ENCODE measurements around the gene NMUR1.

Gene NMUR1

GRCh38 chr2:231531466-231531865 lies 1.2 kb upstream of the NMUR1 start:
- TF ChIP-seq, protein P1, sequence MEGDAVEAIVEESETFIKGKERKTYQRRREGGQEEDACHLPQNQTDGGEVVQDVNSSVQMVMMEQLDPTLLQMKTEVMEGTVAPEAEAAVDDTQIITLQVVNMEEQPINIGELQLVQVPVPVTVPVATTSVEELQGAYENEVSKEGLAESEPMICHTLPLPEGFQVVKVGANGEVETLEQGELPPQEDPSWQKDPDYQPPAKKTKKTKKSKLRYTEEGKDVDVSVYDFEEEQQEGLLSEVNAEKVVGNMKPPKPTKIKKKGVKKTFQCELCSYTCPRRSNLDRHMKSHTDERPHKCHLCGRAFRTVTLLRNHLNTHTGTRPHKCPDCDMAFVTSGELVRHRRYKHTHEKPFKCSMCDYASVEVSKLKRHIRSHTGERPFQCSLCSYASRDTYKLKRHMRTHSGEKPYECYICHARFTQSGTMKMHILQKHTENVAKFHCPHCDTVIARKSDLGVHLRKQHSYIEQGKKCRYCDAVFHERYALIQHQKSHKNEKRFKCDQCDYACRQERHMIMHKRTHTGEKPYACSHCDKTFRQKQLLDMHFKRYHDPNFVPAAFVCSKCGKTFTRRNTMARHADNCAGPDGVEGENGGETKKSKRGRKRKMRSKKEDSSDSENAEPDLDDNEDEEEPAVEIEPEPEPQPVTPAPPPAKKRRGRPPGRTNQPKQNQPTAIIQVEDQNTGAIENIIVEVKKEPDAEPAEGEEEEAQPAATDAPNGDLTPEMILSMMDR (IDR thresholded peaks at IDR 0.05) = no peak
- no peak for TF ChIP-seq ZFX (IDR thresholded peaks at IDR 0.05; ENCODE audit: borderline replicate concordance)
- no peak overlapping the region for H3K27ac ChIP-seq

DNA sequence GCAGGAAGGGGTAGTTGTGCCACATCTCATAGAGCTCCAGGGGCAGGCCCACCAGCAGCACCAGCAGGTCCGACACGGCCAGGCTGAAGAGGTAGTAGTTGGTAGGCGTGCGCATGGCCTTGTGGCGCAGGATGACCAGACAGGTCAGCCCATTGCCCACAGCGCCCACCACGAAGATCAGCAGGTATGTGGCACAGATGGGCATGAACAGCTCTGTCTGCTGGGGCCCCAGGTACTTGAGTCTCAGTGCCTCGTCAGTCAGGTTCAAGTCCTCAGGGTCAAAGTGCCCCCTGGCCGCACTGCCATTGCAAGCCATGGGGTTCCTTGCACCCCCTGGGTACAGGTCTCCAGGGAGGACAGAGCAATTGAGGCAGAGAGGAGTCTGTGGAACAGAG lies 1.6 kb downstream of the NMUR1 start:
- TF ChIP-seq, protein P1 (IDR thresholded peaks at IDR 0.05) = no peak
- no peak for TF ChIP-seq ZFX (IDR thresholded peaks at IDR 0.05; ENCODE audit: borderline replicate concordance)

GRCh38 chr2:231527955-231528635 lies 2.1 kb downstream of the NMUR1 start:
- no peak overlapping the region for H3K27ac ChIP-seq

More for the DNA sequence above, 1.6 kb downstream of the NMUR1 start:
- H3K27ac ChIP-seq = no peak overlapping the region

DNA sequence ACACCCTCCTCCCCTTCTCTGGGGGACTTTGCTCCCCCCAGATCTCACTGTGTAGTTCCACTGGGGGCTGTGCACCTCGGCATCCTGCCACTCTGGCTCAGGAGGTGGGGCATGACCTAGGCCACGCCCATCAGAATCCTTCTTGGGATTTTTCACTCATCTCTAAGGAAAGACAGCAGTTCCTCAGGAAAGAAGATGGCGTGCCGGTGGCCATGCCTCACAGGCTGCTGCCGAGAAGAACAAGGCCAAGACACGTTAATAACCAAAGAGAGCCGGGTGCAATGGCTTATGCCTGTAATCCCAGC lies 3.2 kb downstream of the NMUR1 start:
- TF ChIP-seq ZFX (IDR thresholded peaks at IDR 0.05; ENCODE audit: borderline replicate concordance) = no peak
- TF ChIP-seq, protein P1 (IDR thresholded peaks at IDR 0.05) = no peak
- H3K27ac ChIP-seq = no peak overlapping the region

More at GRCh38 chr2:231527955-231528635, 2.1 kb downstream of the NMUR1 start:
- no peak for TF ChIP-seq ZFX (IDR thresholded peaks at IDR 0.05; ENCODE audit: borderline replicate concordance)
- TF ChIP-seq, protein P1 (IDR thresholded peaks at IDR 0.05) = no peak

DNA sequence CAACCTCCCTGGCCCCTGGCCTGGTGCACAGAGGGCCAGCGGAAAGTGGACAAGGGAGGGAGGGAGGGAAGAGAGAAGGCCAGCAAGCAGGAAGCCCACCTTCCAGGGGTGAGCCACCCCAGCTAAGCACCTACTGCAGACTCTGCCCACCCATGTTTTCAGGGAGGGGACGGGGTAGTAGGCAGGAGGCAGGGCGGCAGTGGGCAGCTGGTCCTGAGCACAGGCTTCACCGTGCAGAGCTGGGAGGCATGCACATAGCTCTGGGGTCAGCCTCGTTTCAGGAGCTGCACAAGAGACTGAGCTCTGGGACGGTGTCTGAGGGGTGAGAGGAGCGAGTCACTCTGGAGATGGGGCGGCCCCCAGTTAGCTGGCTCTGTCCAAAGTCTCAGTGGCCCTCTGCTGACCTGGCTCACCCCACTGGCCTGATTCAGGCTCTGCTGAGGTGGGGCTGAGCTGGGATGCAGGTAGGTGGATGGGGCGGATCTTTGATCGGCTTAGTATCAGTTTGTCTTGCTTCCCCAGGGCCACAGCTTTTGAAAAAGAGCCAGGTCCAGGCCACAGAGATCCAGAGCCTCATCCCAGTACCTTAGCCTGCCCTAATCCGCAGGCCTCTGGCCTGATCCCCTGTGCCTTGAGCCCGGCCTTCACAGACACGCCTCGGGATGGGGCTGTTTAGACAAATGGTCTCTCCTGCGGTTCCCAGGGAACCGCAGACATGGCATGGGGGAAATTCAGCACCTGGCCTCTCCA lies 3.7 kb downstream of the NMUR1 start:
- no peak overlapping the region for H3K27ac ChIP-seq

DNA sequence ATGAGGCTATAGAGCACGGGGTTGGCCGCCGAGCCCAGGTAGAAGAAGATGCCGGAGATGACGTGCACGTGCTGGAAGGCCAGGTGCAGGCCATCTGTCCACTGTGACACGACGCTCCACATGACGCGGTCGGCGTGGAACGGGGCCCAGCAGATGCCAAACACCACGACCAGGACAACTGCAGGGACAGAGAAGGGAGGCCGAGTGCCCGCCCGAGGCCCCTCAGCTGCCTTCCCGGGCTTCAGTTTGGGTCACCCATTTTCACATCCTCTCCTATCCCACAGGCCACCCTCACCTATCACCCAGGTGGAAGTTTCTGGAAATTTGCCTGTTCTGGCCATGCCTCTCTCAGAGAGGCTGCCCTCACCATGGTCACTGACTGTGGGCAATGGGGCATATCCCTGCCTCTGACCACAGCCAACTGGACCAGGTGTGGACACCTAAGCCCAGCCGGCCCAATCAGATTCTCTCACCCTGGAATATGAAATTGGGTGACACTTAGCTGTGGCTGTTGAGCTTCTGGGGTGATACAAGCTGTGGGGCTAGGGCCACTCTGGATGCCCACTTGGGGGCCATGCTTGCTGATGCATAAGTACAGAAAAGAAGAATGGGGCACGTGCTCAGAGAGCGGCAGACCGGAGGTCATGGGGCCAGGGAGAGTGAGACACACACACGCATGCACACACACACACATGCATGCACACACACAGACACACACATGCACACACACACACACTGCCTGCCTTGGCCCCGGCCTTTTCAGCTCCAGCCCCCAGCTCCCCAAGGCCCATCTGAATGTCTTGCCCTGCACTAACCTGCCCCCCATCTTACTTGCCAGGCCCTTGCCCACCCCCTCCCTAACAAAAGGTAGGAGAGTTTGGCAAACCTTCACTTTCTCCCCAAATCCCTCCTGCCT lies 4.7 kb downstream of the NMUR1 start:
- H3K27ac ChIP-seq = no peak overlapping the region
- no peak for TF ChIP-seq ZFX (IDR thresholded peaks at IDR 0.05; ENCODE audit: borderline replicate concordance)
- TF ChIP-seq, protein P1 (IDR thresholded peaks at IDR 0.05) = no peak

More for the DNA sequence above, 3.7 kb downstream of the NMUR1 start:
- no peak for TF ChIP-seq ZFX (IDR thresholded peaks at IDR 0.05; ENCODE audit: borderline replicate concordance)
- TF ChIP-seq, protein P1 (IDR thresholded peaks at IDR 0.05) = no peak
